ENCODE results near the gene CDCA5. TPM values are rescaled to one million over a fixed set of nuclear protein-coding genes. Genes with fewer than 3 reads are reported as not detected.

The CDCA5 gene
- polyA plus RNA-seq, 3 donors, result 0.20 to 0.28 TPM; not detected in 1

DNA sequence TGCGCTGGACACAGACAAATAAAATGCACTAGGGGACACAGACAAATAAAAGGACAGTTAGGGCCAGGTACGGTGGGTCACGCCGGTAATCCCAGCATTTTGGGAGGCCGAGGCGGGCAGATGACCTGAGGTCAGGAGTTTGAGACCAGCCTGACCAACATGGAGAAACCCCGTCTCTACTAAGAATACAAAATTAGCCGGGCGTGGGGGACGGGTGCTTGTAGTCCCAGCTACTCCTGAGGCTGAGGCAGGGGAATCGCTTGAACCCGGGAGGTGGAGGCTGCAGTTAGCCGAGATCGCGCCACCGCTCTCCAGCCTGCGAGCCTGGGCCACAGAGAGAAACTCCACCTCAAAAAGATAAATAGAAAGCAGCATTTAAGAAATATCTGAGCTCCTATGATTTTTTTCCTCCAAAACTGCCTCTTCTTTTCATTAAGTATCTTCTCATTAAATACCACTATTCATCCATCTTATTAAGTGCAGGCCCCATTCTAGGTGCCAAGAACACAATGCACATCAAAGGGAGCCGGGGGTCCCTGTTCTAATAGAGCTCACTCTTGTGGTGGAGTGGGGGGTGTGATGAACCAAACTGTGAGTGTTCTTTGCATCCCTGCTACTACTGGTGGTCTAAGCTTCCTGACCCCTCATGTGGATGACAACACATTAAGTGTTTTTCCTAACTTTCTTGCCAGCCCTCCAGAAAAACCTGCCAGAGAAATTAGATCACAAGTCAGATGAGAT, 34.4 kb upstream of the CDCA5 start:
- no peak for DNase-seq
- intact Hi-C loops (cut with micrococcal nuclease), result no loop called here

More for the DNA sequence above, 34.4 kb upstream of the CDCA5 start:
- Histone ChIP-seq H2AFZ (ENCODE audit: insufficient read depth, low read depth, low read length, poor library complexity, severe bottlenecking) (no peak overlapping the region), H4K20me1 (ENCODE audit: insufficient read depth, low read length) (peaks cover 18% of the 10 kb centered on the region), H3K79me2 (ENCODE audit: insufficient read depth, low read length) (peaks cover 53% of the 10 kb centered on the region), H3K27me3 (ENCODE audit: control insufficient read depth in 2 of 2, insufficient read depth in 2 of 2, low read length in 2 of 2) (peaks cover 0 to 8% of the 10 kb centered on the region in 2 donors), H3K4me3 (replicated peaks in 1 of 3; ENCODE audit: low read depth in 2 of 3, low read length in 3 of 3) (no peak overlapping the region), H3K27ac (ENCODE audit: low read depth in 1 of 2, low read length in 2 of 2) (peak overlapping the region in 1 of 2 donors; percentile 22), H3K9me3 (replicated peaks in 1 of 2; ENCODE audit: control insufficient read depth in 1 of 2, insufficient read depth in 1 of 2, low read length in 2 of 2) (no peaks in the 10 kb centered on the region), H3K36me3 (replicated peaks in 1 of 2; ENCODE audit: control insufficient read depth in 1 of 2, insufficient read depth in 2 of 2, low read length in 2 of 2) (peaks cover 29 to 33% of the 10 kb centered on the region in 2 donors), H3K9ac (ENCODE audit: insufficient read depth, low read length, poor library complexity, severe bottlenecking) (no peak overlapping the region), H3K4me1 (ENCODE audit: control insufficient read depth in 1 of 2, insufficient read depth in 2 of 2, low read length in 2 of 2) (peaks cover 28 to 48% of the 10 kb centered on the region in 2 donors), H3K4me2 (replicated peaks; ENCODE audit: extremely low read depth, low read length, poor library complexity, severe bottlenecking) (no peak overlapping the region)
- WGBS (ENCODE audit: insufficient coverage), result 89% methylated on average over 9 of the region's 18 CpGs
- H3K36me3 Mint-ChIP-seq, result peaks cover 42 to 48% of the 10 kb centered on the region in 2 donors
- peak overlapping the region; percentile 74 to 90 (median 88) for H3K27ac Mint-ChIP-seq
- TF ChIP-seq, protein P1, sequence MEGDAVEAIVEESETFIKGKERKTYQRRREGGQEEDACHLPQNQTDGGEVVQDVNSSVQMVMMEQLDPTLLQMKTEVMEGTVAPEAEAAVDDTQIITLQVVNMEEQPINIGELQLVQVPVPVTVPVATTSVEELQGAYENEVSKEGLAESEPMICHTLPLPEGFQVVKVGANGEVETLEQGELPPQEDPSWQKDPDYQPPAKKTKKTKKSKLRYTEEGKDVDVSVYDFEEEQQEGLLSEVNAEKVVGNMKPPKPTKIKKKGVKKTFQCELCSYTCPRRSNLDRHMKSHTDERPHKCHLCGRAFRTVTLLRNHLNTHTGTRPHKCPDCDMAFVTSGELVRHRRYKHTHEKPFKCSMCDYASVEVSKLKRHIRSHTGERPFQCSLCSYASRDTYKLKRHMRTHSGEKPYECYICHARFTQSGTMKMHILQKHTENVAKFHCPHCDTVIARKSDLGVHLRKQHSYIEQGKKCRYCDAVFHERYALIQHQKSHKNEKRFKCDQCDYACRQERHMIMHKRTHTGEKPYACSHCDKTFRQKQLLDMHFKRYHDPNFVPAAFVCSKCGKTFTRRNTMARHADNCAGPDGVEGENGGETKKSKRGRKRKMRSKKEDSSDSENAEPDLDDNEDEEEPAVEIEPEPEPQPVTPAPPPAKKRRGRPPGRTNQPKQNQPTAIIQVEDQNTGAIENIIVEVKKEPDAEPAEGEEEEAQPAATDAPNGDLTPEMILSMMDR (IDR thresholded peaks at IDR 0.05), result peak; percentile 67
- H3K27me3 Mint-ChIP-seq (ENCODE audit: low read depth in 3 of 3), result peaks cover 8 to 9% (median 9%) of the 10 kb centered on the region in 3 donors
- H3K4me3 Mint-ChIP-seq, result peak overlapping the region in 1 of 2 donors; percentile 82
- peaks cover 0 to 6% (median 0%) of the 10 kb centered on the region in 7 donors for H3K9me3 Mint-ChIP-seq
- peaks cover 32% of the 10 kb centered on the region for H3K4me1 Mint-ChIP-seq

All from CD14-positive monocyte (primary cell).